Measurements from ENCODE around the gene PHC2.
"Not testable (repeated sequence)": the region's sequence is repeated elsewhere in the genome, so short reads cannot be mapped to it uniquely, and the experiment has no call there.

- not testable (repeated sequence) for TF ChIP-seq CTCF, POLR2A (IDR thresholded peaks at IDR 0.05)
Observed at GRCh38 chr1:33309351-33309750, 121.5 kb downstream of the PHC2 start.

Data from heart left ventricle (tissue), 13 donors.